Erythroblast (primary cell): ENCODE measurements around the gene GRIK4.

Experiments
- GATA1 ChIP-seq: IDR thresholded peaks from 2 replicates; pipeline ENCODE4 v1.6.1; 2011; ENCODE audit warnings: low read depth, mild to moderate bottlenecking, control low read depth, low read length, moderate library complexity
- POLR2A ChIP-seq: IDR thresholded peaks from 2 replicates; pipeline ENCODE4 v1.6.1; 2011; ENCODE audit warnings: mild to moderate bottlenecking, low read length

GRCh38 chr11:120738516-120739046 lies 227.0 kb downstream of the GRIK4 start:
- TF ChIP-seq POLR2A (no peak), GATA1 (no peak)
